Endothelial cell of umbilical vein (primary cell): ENCODE results near the gene FLNB.

Experiments used
- EZH2 ChIP-seq: IDR thresholded peaks from 2 replicates; pipeline ENCODE4 v1.6.1; 2012; ENCODE audit warnings: borderline replicate concordance, low read depth, mild to moderate bottlenecking, moderate library complexity, low read length, inconsistent platforms; ENCODE audit not compliant: severe bottlenecking
- TF ChIP-seq, protein P1 (sequence below), 2 donors: IDR thresholded peaks; 1 replicate in 1 of 2; 2 replicates in 1 of 2; pipeline ENCODE4 v1.5.1; 2011; ENCODE audit warnings: low read length in 2 of 2, mild to moderate bottlenecking in 2 of 2, moderate library complexity in 2 of 2, control low read depth in 1 of 2, inconsistent platforms in 1 of 2, low read depth in 1 of 2; ENCODE audit not compliant: insufficient read depth in 1 of 2; ENCODE audit errors: extremely low read depth in 1 of 2

DNA sequence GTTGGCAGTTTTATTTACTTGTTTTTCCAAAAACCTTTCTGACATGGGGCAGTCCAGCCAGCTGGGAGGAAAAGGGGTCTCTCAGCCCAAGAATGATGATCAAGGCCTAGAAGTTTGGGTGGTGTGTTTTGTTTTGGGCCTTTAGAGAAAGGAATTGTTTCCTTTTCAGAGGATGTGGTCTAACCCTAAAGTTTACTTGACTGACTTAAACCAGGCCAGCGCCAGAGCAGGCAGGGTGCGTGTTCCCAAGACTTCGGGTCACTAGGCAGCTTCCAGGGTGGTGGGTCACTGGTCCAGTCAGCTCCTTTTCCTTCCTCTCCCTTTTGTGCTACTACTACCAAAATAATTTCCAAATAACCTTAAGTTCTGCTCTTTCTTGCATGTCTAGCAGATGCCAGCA lies 4.9 kb downstream of the FLNB start:
- no peak for TF ChIP-seq EZH2
- TF ChIP-seq, protein P1, sequence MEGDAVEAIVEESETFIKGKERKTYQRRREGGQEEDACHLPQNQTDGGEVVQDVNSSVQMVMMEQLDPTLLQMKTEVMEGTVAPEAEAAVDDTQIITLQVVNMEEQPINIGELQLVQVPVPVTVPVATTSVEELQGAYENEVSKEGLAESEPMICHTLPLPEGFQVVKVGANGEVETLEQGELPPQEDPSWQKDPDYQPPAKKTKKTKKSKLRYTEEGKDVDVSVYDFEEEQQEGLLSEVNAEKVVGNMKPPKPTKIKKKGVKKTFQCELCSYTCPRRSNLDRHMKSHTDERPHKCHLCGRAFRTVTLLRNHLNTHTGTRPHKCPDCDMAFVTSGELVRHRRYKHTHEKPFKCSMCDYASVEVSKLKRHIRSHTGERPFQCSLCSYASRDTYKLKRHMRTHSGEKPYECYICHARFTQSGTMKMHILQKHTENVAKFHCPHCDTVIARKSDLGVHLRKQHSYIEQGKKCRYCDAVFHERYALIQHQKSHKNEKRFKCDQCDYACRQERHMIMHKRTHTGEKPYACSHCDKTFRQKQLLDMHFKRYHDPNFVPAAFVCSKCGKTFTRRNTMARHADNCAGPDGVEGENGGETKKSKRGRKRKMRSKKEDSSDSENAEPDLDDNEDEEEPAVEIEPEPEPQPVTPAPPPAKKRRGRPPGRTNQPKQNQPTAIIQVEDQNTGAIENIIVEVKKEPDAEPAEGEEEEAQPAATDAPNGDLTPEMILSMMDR (IDR thresholded peaks at IDR 0.05; ENCODE audit: extremely low read depth in 1 of 2, insufficient read depth in 1 of 2, low read depth in 1 of 2, low read length in 2 of 2): no peak
